Trophoblast cell (in vitro differentiated cells and primary cell): Measurements from ENCODE around the gene SLC27A4.

ENCODE experiments used
- DNase-seq, 2 donors: peaks; one replicate each; pipeline ENCODE4 v3.0.0-alpha.2; 2016
- H2AFZ ChIP-seq: 2 replicates; pipeline ENCODE4 v1.6.1; 2013; ENCODE audit warnings: low read length, moderate library complexity, mild to moderate bottlenecking; ENCODE audit not compliant: insufficient read depth, poor library complexity
- H2AK5ac ChIP-seq: 2 replicates; pipeline ENCODE4 v1.6.1; 2013; ENCODE audit warnings: mild to moderate bottlenecking, low read length
- H2BK120ac ChIP-seq: 2 replicates; pipeline ENCODE4 v1.6.1; 2013; ENCODE audit warnings: low read length, mild to moderate bottlenecking, moderate library complexity; ENCODE audit not compliant: insufficient read depth, poor library complexity
- H2BK12ac ChIP-seq: 2 replicates; pipeline ENCODE4 v1.6.1; 2013; ENCODE audit warnings: mild to moderate bottlenecking, low read length, moderate library complexity
- H2BK5ac ChIP-seq: 2 replicates; pipeline ENCODE4 v1.6.1; 2013; ENCODE audit warnings: low read length, low read depth, moderate library complexity, mild to moderate bottlenecking; ENCODE audit not compliant: poor library complexity
- H3K14ac ChIP-seq: 2 replicates; pipeline ENCODE4 v1.6.1; 2013; ENCODE audit warnings: mild to moderate bottlenecking, low read length
- H3K18ac ChIP-seq: 2 replicates; pipeline ENCODE4 v1.6.1; 2013; ENCODE audit warnings: mild to moderate bottlenecking, low read length
- H3K23ac ChIP-seq: 2 replicates; pipeline ENCODE4 v1.6.1; 2013; ENCODE audit warnings: low read length
- H3K27ac ChIP-seq: 2 replicates; pipeline ENCODE4 v1.5.1; 2013; ENCODE audit warnings: low read depth, mild to moderate bottlenecking, inconsistent platforms, low read length, moderate library complexity
- H3K27me3 ChIP-seq: 2 replicates; pipeline ENCODE4 v1.6.1; 2013; ENCODE audit warnings: inconsistent platforms, mild to moderate bottlenecking, low read length, moderate library complexity; ENCODE audit not compliant: insufficient read depth
- H3K36me3 ChIP-seq, 2 experiments: 1 replicate in 1 of 2; 2 replicates in 1 of 2; pipeline ENCODE4 v1.6.1; 2013; ENCODE audit warnings: low read length in 2 of 2, mild to moderate bottlenecking in 2 of 2, moderate library complexity in 1 of 2; ENCODE audit not compliant: insufficient read depth in 2 of 2, control insufficient read depth in 1 of 2
- H3K4ac ChIP-seq: 2 replicates; pipeline ENCODE4 v1.6.1; 2013; ENCODE audit warnings: low read depth, mild to moderate bottlenecking, low read length, moderate library complexity
- H3K4me1 ChIP-seq, 2 experiments: 1 replicate in 1 of 2; 2 replicates in 1 of 2; pipeline ENCODE4 v1.6.1; 2013; ENCODE audit warnings: low read length in 2 of 2, mild to moderate bottlenecking in 2 of 2, moderate library complexity in 1 of 2; ENCODE audit not compliant: insufficient read depth in 2 of 2, control insufficient read depth in 1 of 2
- H3K4me2 ChIP-seq: 2 replicates; pipeline ENCODE4 v1.6.1; 2013; ENCODE audit warnings: inconsistent platforms, mild to moderate bottlenecking, low read length, moderate library complexity
- H3K4me3 ChIP-seq: 2 replicates; pipeline ENCODE4 v1.5.1; 2013; ENCODE audit warnings: mild to moderate bottlenecking, low read depth, low read length, inconsistent platforms
- H3K79me1 ChIP-seq: one replicate; pipeline ENCODE4 v1.6.1; 2013; ENCODE audit warnings: low read length
- H3K79me2 ChIP-seq: 2 replicates; pipeline ENCODE4 v1.6.1; 2013; ENCODE audit warnings: low read length, mild to moderate bottlenecking; ENCODE audit not compliant: control insufficient read depth, insufficient read depth, poor library complexity
- H3K9ac ChIP-seq: 2 replicates; pipeline ENCODE4 v1.6.1; 2013; ENCODE audit warnings: mild to moderate bottlenecking, low read length
- H3K9me3 ChIP-seq: 2 replicates; pipeline ENCODE4 v1.6.1; 2013; ENCODE audit warnings: low read depth, mild to moderate bottlenecking, control low read depth, inconsistent platforms, low read length; ENCODE audit not compliant: insufficient read depth
- H4K12ac ChIP-seq: 2 replicates; pipeline ENCODE4 v1.6.1; 2013; ENCODE audit warnings: low read depth, mild to moderate bottlenecking, low read length, moderate library complexity
- H4K8ac ChIP-seq: 2 replicates; pipeline ENCODE4 v1.6.1; 2013; ENCODE audit warnings: low read depth, mild to moderate bottlenecking, low read length, moderate library complexity
- H4K91ac ChIP-seq: one replicate; pipeline ENCODE4 v1.6.1; 2013; ENCODE audit warnings: low read depth, mild to moderate bottlenecking, low read length, moderate library complexity
- WGBS: extraction: QIAGEN DNeasy Blood & Tissue Kit; methylation state at CpG from one replicate; pipeline ENCODE4 v1.1.7; 2013; ENCODE audit warnings: missing lambda C conversion rate; ENCODE audit not compliant: insufficient read length, insufficient coverage; ENCODE audit errors: extremely low coverage; 5-methylcytosine and 5-hydroxymethylcytosine counted together

Gene SLC27A4

DNA sequence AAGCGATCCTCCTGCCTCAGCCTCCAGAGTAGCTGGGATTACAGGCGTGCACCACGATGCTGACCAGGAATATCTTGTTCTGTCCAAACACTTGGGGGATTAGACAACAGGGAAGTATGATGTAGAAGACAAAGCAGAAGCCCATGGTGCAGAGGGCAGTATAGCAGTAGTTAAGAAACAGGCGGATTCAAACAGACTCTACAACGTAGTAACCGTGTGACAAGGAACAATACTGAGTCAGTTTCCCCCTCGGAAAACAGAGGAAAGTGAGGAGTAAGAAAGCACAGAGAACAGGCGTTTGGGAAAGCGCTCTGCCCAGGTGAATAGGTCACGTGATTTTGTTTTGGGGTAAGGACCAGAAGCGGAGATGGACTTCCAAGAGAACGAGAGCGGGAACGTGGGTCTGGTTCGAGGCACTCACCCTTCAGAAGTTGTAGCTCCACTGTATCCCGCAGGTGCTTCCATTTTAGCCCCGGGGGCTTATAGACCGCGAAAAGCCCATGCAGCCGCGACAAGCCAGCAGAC, 18.4 kb upstream of the SLC27A4 start:
- no CpG with 5 or more reads among the region's 21 CpGs for WGBS
- DNase-seq: no peak
- Histone ChIP-seq H3K4me1 (peaks cover 9% of the 10 kb centered on the region in 2 experiments), H3K9me3 (no peaks in the 10 kb centered on the region), H2AK5ac (no peak overlapping the region), H4K12ac (peak overlapping the region; percentile 34), H2BK5ac (no peak overlapping the region), H3K36me3 (peaks cover 18 to 22% of the 10 kb centered on the region in 2 experiments), H4K91ac (no peak overlapping the region), H3K14ac (no peak overlapping the region), H2BK12ac (no peak overlapping the region), H3K27ac (no peak overlapping the region), H2BK120ac (no peak overlapping the region), H3K9ac (peak overlapping the region; percentile 44), H4K8ac (peak overlapping the region; percentile 79), H3K23ac (no peak overlapping the region), H3K79me1 (peaks cover 3% of the 10 kb centered on the region), H3K18ac (no peak overlapping the region), H2AFZ (peak overlapping the region; percentile 5), H3K4ac (peak overlapping the region; percentile 5), H3K4me3 (peak overlapping the region; percentile 79), H3K4me2 (peak overlapping the region; percentile 70), H3K79me2 (peaks cover 7% of the 10 kb centered on the region), H3K27me3 (no peaks in the 10 kb centered on the region)

DNA sequence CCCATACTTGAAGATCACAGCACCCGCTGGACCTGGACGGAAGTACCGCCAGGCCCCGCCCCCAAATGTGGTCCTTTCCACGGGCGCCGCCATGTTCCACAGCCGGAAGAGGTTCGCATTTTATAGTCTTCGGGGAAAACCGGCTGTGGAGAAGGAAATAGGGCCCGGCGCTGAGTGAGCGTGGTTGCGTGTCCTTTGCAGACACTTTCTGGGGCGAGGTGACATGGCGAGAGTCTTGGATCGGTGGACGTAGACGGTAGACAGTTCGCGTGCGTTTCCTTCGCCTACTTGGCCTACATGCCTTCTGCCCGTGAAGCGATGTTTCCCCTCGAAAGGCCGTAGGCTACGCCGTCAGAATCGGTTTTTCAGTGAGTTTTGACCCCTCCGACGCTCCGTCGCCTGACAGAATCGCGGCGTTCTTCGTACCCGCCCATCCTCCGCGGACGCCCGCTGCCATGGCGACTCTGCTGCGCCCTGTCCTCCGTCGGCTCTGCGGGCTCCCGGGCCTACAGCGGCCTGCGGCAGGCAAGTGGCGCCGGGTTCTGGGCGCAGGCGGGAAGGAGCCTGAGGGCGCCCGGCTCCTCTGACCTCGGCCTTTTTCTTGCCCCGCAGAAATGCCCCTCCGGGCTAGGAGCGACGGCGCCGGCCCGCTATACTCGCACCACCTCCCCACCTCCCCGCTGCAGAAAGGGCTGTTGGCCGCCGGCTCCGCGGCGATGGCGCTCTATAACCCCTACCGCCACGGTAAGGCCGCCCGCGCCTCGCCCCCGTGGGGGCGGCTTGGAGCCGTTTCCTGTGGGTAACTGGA, 17.7 kb upstream of the SLC27A4 start, which contains the start of the genes COQ4 and TRUB2:
TSS of gene COQ4 (plus strand) at position 436 of the 808 bp plus-strand sequence. CDS start at position 456, 20 bp downstream.
TSS of gene TRUB2 (minus strand) at position 44 of the 808 bp plus-strand sequence. CDS start at position 5, 39 bp downstream.
- Histone ChIP-seq H2AK5ac (no peak within 1 kb of the TSS), H4K8ac (peak within 1 kb of the TSS; percentile 86), H2BK120ac (peak within 1 kb of the TSS; percentile 57), H3K36me3 (peaks cover 14 to 18% of the 10 kb centered on the region in 2 experiments), H3K79me2 (peaks cover 7% of the 10 kb centered on the region), H3K4me2 (peak within 1 kb of the TSS; percentile 70), H2BK5ac (peak within 1 kb of the TSS; percentile 34), H3K4ac (peak within 1 kb of the TSS; percentile 37), H2BK12ac (no peak within 1 kb of the TSS), H3K14ac (peak within 1 kb of the TSS; percentile 55), H4K12ac (peak within 1 kb of the TSS; percentile 64), H3K79me1 (peaks cover 3% of the 10 kb centered on the region), H3K27ac (peak within 1 kb of the TSS; percentile 84), H3K4me3 (peak within 1 kb of the TSS; percentile 88), H3K23ac (no peak within 1 kb of the TSS), H3K4me1 (peaks cover 9% of the 10 kb centered on the region in 2 experiments), H3K9me3 (no peaks in the 10 kb centered on the region), H4K91ac (peak within 1 kb of the TSS; percentile 68), H3K18ac (peak within 1 kb of the TSS; percentile 84), H3K27me3 (no peaks in the 10 kb centered on the region), H2AFZ (peak within 1 kb of the TSS; percentile 64), H3K9ac (peak within 1 kb of the TSS; percentile 90)
- WGBS: no CpG with 5 or more reads among the region's 83 CpGs
- peak; percentile 92 to 97 for DNase-seq

DNA sequence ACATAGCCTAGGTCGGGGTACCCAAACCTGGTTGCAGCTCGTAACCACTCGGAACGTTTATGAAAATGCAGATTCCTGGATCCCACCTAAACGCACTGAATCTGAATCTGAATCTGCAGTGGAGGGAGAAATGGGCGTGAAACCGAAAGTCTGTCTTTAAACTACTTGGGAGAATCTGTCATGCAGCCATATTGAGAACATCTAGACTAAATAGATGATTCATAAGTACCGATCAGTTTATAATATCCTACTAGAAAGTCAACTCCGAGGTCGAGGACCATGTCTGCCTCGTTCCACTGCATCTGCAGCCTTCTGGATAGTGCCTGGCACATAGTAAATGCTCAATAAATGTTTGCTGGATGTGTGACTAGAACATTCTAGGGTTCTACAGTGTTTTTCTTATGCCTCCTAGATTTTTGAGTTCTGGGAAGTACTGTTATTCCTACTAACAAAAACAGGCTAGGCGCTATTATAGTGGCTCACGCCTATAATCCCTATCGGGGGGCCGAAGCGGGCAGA, 17.1 kb upstream of the SLC27A4 start:
- peak overlapping the region; percentile 70 for H3K4me2 ChIP-seq
- no peaks in the 10 kb centered on the region for H3K27me3 ChIP-seq
- H3K4me3 ChIP-seq: peak overlapping the region; percentile 88
- H3K23ac ChIP-seq: no peak overlapping the region
- peak overlapping the region; percentile 14 for H2BK5ac ChIP-seq
- no CpG with 5 or more reads among the region's 16 CpGs for WGBS
- peak overlapping the region; percentile 68 for H4K91ac ChIP-seq
- H2AFZ ChIP-seq: peak overlapping the region; percentile 64
- peak overlapping the region; percentile 84 for H3K27ac ChIP-seq
- H3K79me1 ChIP-seq: peaks cover 3% of the 10 kb centered on the region
- peak overlapping the region; percentile 90 for H3K9ac ChIP-seq
- H3K4ac ChIP-seq: peak overlapping the region; percentile 37
- peak in 1 of 2 donors; percentile 16 for DNase-seq
- H2BK120ac ChIP-seq: peak overlapping the region; percentile 57
- peak overlapping the region; percentile 64 for H4K12ac ChIP-seq
- H2BK12ac ChIP-seq: no peak overlapping the region
- H4K8ac ChIP-seq: peak overlapping the region; percentile 86
- H3K18ac ChIP-seq: peak overlapping the region; percentile 84
- no peaks in the 10 kb centered on the region for H3K9me3 ChIP-seq
- peaks cover 9% of the 10 kb centered on the region in 2 experiments for H3K4me1 ChIP-seq
- no peak overlapping the region for H2AK5ac ChIP-seq
- H3K14ac ChIP-seq: peak overlapping the region; percentile 29
- peaks cover 16 to 24% of the 10 kb centered on the region in 2 experiments for H3K36me3 ChIP-seq
- H3K79me2 ChIP-seq: peaks cover 7% of the 10 kb centered on the region

DNA sequence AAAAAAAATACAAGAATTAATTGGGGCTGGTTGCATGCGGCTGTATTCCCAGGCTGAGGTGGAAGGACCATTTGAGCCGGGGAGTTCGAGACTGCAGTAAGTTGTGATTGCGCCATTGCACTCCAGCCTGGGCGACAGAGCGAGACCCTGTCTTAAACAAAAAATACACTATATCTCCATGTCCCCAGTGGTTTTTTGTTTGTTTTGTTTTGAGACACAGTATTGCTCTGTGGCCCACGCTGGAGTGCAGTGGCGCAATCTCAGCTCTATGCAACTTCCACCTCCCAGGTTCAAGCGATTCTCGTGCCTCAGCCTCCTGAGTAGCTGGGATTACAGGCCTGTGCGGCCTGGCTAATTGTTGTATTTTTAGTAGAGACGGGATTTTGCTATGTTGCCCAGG, 16.5 kb upstream of the SLC27A4 start:
- no peak overlapping the region for H4K8ac ChIP-seq
- H2BK5ac ChIP-seq: no peak overlapping the region
- no peak overlapping the region for H3K9ac ChIP-seq
- H2AFZ ChIP-seq: no peak overlapping the region
- WGBS: no CpG with 5 or more reads among the region's 12 CpGs
- no peak overlapping the region for H2BK12ac ChIP-seq
- peak overlapping the region; percentile 70 for H3K4me2 ChIP-seq
- H3K4me3 ChIP-seq: no peak overlapping the region
- no peak overlapping the region for H3K27ac ChIP-seq
- no peak overlapping the region for H2BK120ac ChIP-seq
- no peak overlapping the region for H4K91ac ChIP-seq
- H3K9me3 ChIP-seq: no peaks in the 10 kb centered on the region
- H3K18ac ChIP-seq: no peak overlapping the region
- no peak overlapping the region for H3K4ac ChIP-seq
- H3K4me1 ChIP-seq: peaks cover 9% of the 10 kb centered on the region in 2 experiments
- H3K27me3 ChIP-seq: no peaks in the 10 kb centered on the region
- no peak overlapping the region for H2AK5ac ChIP-seq
- no peak overlapping the region for H3K23ac ChIP-seq
- H3K36me3 ChIP-seq: peaks cover 19 to 29% of the 10 kb centered on the region in 2 experiments
- no peak overlapping the region for H4K12ac ChIP-seq
- no peak overlapping the region for H3K14ac ChIP-seq
- peaks cover 3% of the 10 kb centered on the region for H3K79me1 ChIP-seq
- DNase-seq: no peak
- peaks cover 7% of the 10 kb centered on the region for H3K79me2 ChIP-seq
